ENCODE measurements around the gene CMIP. TPM values are rescaled to one million over a fixed set of nuclear protein-coding genes. Genes with fewer than 3 reads are reported as not detected.

Gene CMIP
- total RNA-seq, 4 donors from 2014 or later, result 15.5 to 65.9 (median 20.2) TPM

GRCh38 chr16:81696961-81697615 is 252.5 kb downstream of the CMIP start:
- Histone ChIP-seq H3K9me3 (no peaks in the 10 kb centered on the region), H3K4me1 (peaks cover 16 to 27% of the 10 kb centered on the region in 2 donors), H3K4me3 (replicated peaks in 1 of 3) (no peak overlapping the region), H3K27ac (no peak overlapping the region), H3K27me3 (no peaks in the 10 kb centered on the region), H3K36me3 (peaks cover 5 to 15% of the 10 kb centered on the region in 2 donors)
- intact Hi-C loops (cut with DNase I), result no loop called here
- WGBS, 2 donors, result 92 to 93% methylated on average over 10 to 11 of the region's 16 CpGs
- DNase-seq, result peak; percentile 47 to 57
- TF ChIP-seq POLR2A (IDR thresholded peaks at IDR 0.05) (no peak), CTCF (IDR thresholded peaks at IDR 0.05) (peak in 5 of 6 experiments; percentile 22 to 66 (median 55))

GRCh38 chr16:81697616-81698309 is 253.2 kb downstream of the CMIP start:
- DNase-seq, result no peak
- Histone ChIP-seq H3K4me3 (replicated peaks in 1 of 3) (no peak overlapping the region), H3K36me3 (peaks cover 5 to 15% of the 10 kb centered on the region in 2 donors), H3K4me1 (peaks cover 16 to 27% of the 10 kb centered on the region in 2 donors), H3K9me3 (no peaks in the 10 kb centered on the region), H3K27ac (peak overlapping the region in 1 of 3 donors; percentile 13), H3K27me3 (no peaks in the 10 kb centered on the region)
- 79 to 86% methylated on average over 27 to 28 of the region's 36 CpGs for WGBS, 2 donors
- intact Hi-C loops (cut with DNase I), result no loop called here
- TF ChIP-seq POLR2A (IDR thresholded peaks at IDR 0.05), result no peak
- TF ChIP-seq CTCF (IDR thresholded peaks at IDR 0.05), result no peak

- Histone ChIP-seq H3K36me3 (peaks cover 4 to 10% of the 10 kb centered on the region in 2 donors), H3K27me3 (no peaks in the 10 kb centered on the region), H3K4me3 (replicated peaks in 1 of 3) (no peak overlapping the region), H3K4me1 (peaks cover 16 to 27% of the 10 kb centered on the region in 2 donors), H3K27ac (peak overlapping the region in 1 of 3 donors; percentile 13), H3K9me3 (no peaks in the 10 kb centered on the region)
- DNase-seq, result no peak
- 76 to 81% methylated on average over 8 to 11 of the region's 11 CpGs for WGBS, 2 donors
- intact Hi-C loops (cut with DNase I), result no loop called here
- no peak for TF ChIP-seq CTCF (IDR thresholded peaks at IDR 0.05)
These were observed 253.7 kb downstream of the CMIP start for GRCh38 chr16:81698310-81698641.

DNA sequence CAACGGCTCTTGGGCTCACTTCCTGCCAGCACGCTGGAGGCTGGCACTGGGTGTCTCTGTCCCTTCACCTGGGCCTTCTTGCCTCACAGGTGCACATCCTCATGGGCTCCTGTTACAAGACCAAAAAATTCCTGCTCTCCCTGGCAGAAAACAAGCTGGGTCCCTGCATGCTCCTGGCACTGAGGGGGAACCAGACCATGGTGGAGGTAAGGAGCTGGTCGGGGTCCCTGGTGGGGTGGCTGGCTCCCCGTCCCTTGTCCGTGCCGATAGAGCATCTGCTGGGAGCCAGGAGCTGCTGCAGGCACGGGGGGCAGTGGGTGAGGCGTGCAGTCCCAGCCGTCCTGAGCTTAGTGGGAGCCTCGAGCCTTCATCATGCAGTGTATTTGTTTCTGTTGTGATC is 255.0 kb downstream of the CMIP start:
- DNase-seq, result no peak
- TF ChIP-seq POLR2A (IDR thresholded peaks at IDR 0.05), result no peak
- no peak for TF ChIP-seq CTCF (IDR thresholded peaks at IDR 0.05)
- intact Hi-C loops (cut with DNase I), result no loop called here
- Histone ChIP-seq H3K27me3 (no peaks in the 10 kb centered on the region), H3K4me3 (replicated peaks in 1 of 3) (no peak overlapping the region), H3K9me3 (no peaks in the 10 kb centered on the region), H3K27ac (no peak overlapping the region), H3K4me1 (peaks cover 12 to 15% of the 10 kb centered on the region in 2 donors), H3K36me3 (peaks cover 6 to 8% of the 10 kb centered on the region in 2 donors)
- 95 to 100% methylated on average over 6 to 10 of the region's 10 CpGs for WGBS, 2 donors

Data from thyroid gland (tissue), 4 donors.